ENCODE results near the gene EIF5B.

DNA sequence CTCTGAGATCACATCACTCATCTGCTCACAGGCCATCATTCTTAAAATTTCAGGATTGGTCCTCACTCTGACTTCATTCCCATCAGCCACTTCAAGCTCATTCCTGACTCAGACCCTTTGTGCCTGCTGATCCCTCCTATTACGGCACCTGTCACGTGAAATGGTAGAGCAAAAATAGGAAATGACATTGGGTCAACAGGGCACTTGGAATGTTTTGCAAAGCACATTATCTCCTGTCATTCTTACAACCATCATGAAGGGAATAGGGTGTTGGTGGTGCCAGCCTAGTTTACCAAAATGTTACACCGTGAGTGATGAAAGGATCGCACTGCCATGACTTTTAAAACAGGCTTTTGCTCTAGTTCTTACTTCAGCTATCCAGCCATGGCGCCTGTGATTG is 61.1 kb downstream of the EIF5B start:
- TF ChIP-seq, protein P1, sequence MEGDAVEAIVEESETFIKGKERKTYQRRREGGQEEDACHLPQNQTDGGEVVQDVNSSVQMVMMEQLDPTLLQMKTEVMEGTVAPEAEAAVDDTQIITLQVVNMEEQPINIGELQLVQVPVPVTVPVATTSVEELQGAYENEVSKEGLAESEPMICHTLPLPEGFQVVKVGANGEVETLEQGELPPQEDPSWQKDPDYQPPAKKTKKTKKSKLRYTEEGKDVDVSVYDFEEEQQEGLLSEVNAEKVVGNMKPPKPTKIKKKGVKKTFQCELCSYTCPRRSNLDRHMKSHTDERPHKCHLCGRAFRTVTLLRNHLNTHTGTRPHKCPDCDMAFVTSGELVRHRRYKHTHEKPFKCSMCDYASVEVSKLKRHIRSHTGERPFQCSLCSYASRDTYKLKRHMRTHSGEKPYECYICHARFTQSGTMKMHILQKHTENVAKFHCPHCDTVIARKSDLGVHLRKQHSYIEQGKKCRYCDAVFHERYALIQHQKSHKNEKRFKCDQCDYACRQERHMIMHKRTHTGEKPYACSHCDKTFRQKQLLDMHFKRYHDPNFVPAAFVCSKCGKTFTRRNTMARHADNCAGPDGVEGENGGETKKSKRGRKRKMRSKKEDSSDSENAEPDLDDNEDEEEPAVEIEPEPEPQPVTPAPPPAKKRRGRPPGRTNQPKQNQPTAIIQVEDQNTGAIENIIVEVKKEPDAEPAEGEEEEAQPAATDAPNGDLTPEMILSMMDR (conservative IDR thresholded peaks at IDR 0.05 in 1 of 2, IDR thresholded peaks at IDR 0.05 in 1 of 2; ENCODE audit: low read depth in 1 of 2, low read length in 2 of 2), result no peak
- no peak for TF ChIP-seq EZH2 (IDR thresholded peaks at IDR 0.05; ENCODE audit: low read length, missing control alignments)
